PC-3 (cell line): Measurements from ENCODE around the gene IL20RB.

Source experiments
- CTCF ChIP-seq: fragments of 300-600 bp; sonication (generic); conservative IDR thresholded peaks from 2 replicates; pipeline ENCODE4 v1.5.1; 2017; ENCODE audit warnings: antibody characterized with exemption, low read depth, mild to moderate bottlenecking, low read length
- EZH2 ChIP-seq: fragments of 300-600 bp; sonication (generic); IDR thresholded peaks from one replicate; pipeline ENCODE4 v1.6.1; 2017; ENCODE audit warnings: antibody characterized with exemption, mild to moderate bottlenecking, low read length; ENCODE audit not compliant: unreplicated experiment

GRCh38 chr3:136960838-136961836 lies 3.4 kb downstream of the IL20RB start:
- no peak for TF ChIP-seq CTCF
- TF ChIP-seq EZH2, result no peak
